Sigmoid colon (tissue), 7 donors: ENCODE measurements around the gene TDRD7. TPM values are rescaled to one million over a fixed set of nuclear protein-coding genes. Genes with fewer than 3 reads are reported as not detected.
A peak's percentile ranks its signal among the peaks of the same experiment; 100 is the strongest.

Source experiments
- DNase-seq: peaks from one replicate; pipeline ENCODE4 v3.0.0-alpha.2; 2019
- H3K27ac ChIP-seq, 4 donors: fragments of 200-600 bp; sonication (generic); one replicate each; pipeline ENCODE4 v1.5.1; 2016 to 2019; ENCODE audit warnings: mild to moderate bottlenecking in 1 of 4
- H3K27me3 ChIP-seq, 3 donors: fragments of 200-600 bp; sonication (generic); one replicate each; pipeline ENCODE4 v1.5.1; 2019; ENCODE audit warnings: mild to moderate bottlenecking in 1 of 3
- H3K36me3 ChIP-seq, 4 donors: fragments of 200-600 bp; sonication (generic); one replicate each; pipeline ENCODE4 v1.5.1; 2016 to 2019
- H3K4me1 ChIP-seq, 4 donors: fragments of 200-600 bp; sonication (generic); one replicate each; pipeline ENCODE4 v1.5.1; 2017 to 2019
- H3K4me3 ChIP-seq, 4 donors: fragments of 200-600 bp; sonication (generic); one replicate each; pipeline ENCODE4 v1.5.1; 2017 to 2019; ENCODE audit warnings: mild to moderate bottlenecking in 2 of 4, moderate library complexity in 1 of 4
- H3K9me3 ChIP-seq, 4 donors: fragments of 200-600 bp in 3 of 4; sonication (generic) in 3 of 4; one replicate each; pipeline versions ENCODE4 v1.5.1 to v1.6.1; 2013 to 2019
- EP300 ChIP-seq, 4 donors: sonication (generic); formaldehyde crosslinking; IDR thresholded peaks; one replicate each; pipeline ENCODE4 v1.6.1; 2017; ENCODE audit warnings: antibody characterized with exemption in 4 of 4
- POLR2A ChIP-seq, 2 donors: fragments of 450-650 bp; IDR thresholded peaks; one replicate each; pipeline ENCODE4 v1.6.1; 2016; ENCODE audit warnings: antibody characterized with exemption in 2 of 2, mild to moderate bottlenecking in 2 of 2, moderate library complexity in 2 of 2
- POLR2AphosphoS5 ChIP-seq, 4 donors: sonication (generic); formaldehyde crosslinking; IDR thresholded peaks; one replicate each; pipeline ENCODE4 v1.6.1; 2017; ENCODE audit warnings: antibody characterized with exemption in 4 of 4
- WGBS, 2 donors: extraction: QIAGEN DNeasy Blood & Tissue Kit; methylation state at CpG; one replicate each; pipeline ENCODE4 v1.1.7; 2013; 5-methylcytosine and 5-hydroxymethylcytosine counted together
- intact Hi-C: fragments of 100-400 bp; cut with DNase I; formaldehyde crosslinking; loops from one replicate; pipeline ENCODE4 v1.15.1; 2023
- polyA plus RNA-seq, 3 donors: library from polyadenylated mRNA; stranded (reverse); fragments of 200-250 nt; gene quantifications; one replicate each; pipeline ENCODE4 v1.2.3, GENCODE V29; 2013
- small RNA-seq, 3 donors: library from RNA; depleted of rRNA; stranded (forward); fragments of <200 nt; gene quantifications; one replicate each; pipeline ENCODE3, GENCODE V24; 2016
- total RNA-seq, 4 donors: library from RNA; depleted of rRNA; stranded (reverse); fragments of >200 nt; gene quantifications; one replicate each; pipeline ENCODE4 v1.1.0, GENCODE V29; 2016
- TF ChIP-seq, protein P1 (sequence below), 4 experiments: fragments of 450-650 bp in 3 of 4; fragments of 200-600 bp in 1 of 4; IDR thresholded peaks; one replicate each; pipeline ENCODE4 v1.5.1; 2016 to 2019; ENCODE audit warnings: antibody characterized with exemption in 4 of 4, mild to moderate bottlenecking in 3 of 4, moderate library complexity in 2 of 4
- donor health status: healthy with polysubstance abuse.
- donor health status: Bipolar disorder and iron deficiency.
- donor health status: healthy.

TDRD7 gene
- total and polyA plus RNA-seq, 7 donors, result 10.5 to 25.7 (median 17.5) TPM

DNA sequence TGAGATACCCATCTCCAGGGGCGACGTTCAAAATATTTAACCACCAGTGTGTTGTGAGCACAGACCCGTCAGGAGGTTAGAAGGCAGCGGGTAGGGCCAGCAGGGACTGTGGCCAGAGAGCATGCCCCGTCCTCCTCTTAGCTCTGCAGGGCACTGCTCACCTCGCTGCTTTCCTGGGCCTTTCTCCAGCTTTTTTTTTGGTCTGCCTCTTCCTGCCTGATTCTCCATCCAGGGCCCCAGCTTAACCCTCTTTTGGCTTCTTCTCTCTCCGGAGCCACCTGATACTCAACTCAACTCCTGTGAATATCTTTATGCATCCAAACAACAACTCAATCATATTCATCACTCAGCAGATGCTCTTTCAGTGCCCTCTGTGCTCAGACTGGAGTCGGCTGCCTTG is 133.6 kb downstream of the TDRD7 start:
- no peak for TF ChIP-seq EP300 (IDR thresholded peaks at IDR 0.05)
- no peak for TF ChIP-seq POLR2AphosphoS5 (IDR thresholded peaks at IDR 0.05)
- TF ChIP-seq POLR2A (IDR thresholded peaks at IDR 0.05), result no peak
- TF ChIP-seq, protein P1, sequence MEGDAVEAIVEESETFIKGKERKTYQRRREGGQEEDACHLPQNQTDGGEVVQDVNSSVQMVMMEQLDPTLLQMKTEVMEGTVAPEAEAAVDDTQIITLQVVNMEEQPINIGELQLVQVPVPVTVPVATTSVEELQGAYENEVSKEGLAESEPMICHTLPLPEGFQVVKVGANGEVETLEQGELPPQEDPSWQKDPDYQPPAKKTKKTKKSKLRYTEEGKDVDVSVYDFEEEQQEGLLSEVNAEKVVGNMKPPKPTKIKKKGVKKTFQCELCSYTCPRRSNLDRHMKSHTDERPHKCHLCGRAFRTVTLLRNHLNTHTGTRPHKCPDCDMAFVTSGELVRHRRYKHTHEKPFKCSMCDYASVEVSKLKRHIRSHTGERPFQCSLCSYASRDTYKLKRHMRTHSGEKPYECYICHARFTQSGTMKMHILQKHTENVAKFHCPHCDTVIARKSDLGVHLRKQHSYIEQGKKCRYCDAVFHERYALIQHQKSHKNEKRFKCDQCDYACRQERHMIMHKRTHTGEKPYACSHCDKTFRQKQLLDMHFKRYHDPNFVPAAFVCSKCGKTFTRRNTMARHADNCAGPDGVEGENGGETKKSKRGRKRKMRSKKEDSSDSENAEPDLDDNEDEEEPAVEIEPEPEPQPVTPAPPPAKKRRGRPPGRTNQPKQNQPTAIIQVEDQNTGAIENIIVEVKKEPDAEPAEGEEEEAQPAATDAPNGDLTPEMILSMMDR (IDR thresholded peaks at IDR 0.05), result no peak
- H3K36me3 ChIP-seq, result peaks cover 0 to 14% (median 0%) of the 10 kb centered on the region in 4 donors
- H3K4me3 ChIP-seq, result no peak overlapping the region
- WGBS, 2 donors, result 72 to 73% methylated on average over 8 of the region's 8 CpGs
- peaks cover 0 to 3% (median 0%) of the 10 kb centered on the region in 4 donors for H3K9me3 ChIP-seq
- H3K4me1 ChIP-seq, result peaks cover 0 to 12% (median 9%) of the 10 kb centered on the region in 4 donors
- no peak for DNase-seq
- H3K27me3 ChIP-seq, result no peaks in the 10 kb centered on the region
- H3K27ac ChIP-seq, result peak overlapping the region in 2 of 4 donors; percentile 4 to 71
- intact Hi-C loops, result no loop called here

Small RNAs within 50 kb of the gene (small RNA-seq; reads per million reads assigned to genes)
- gene MIR1302-8, result 0 reads per million in 3 donors

Other genes starting within 250 kb of the TDRD7 start
- gene CCDC180, start 104.4 kb upstream of the TDRD7 start, total RNA-seq, result 10 to 100 TPM in 1 of 4 donors, 1 to 10 TPM in 3; 4.8 to 11.9 (median 6.9) TPM
- gene CCDC180, start 104.4 kb upstream of the TDRD7 start, polyA plus RNA-seq, result 1 to 10 TPM in 2 of 3 donors, not detected in 1; 1.4 to 3.5 TPM
- 10 to 100 TPM; 28.5 to 56.8 (median 38.5) TPM for gene TMOD1, start 89.6 kb downstream of the TDRD7 start, total RNA-seq
- gene TMOD1, start 89.6 kb downstream of the TDRD7 start, polyA plus RNA-seq, result 1 to 10 TPM; 1.6 to 5.8 (median 4.2) TPM
- gene TSTD2, start 221.3 kb downstream of the TDRD7 start, total RNA-seq, result 10 to 100 TPM; 15.5 to 31.2 (median 24.9) TPM
- gene TSTD2, start 221.3 kb downstream of the TDRD7 start, polyA plus RNA-seq, result 10 to 100 TPM in 1 of 3 donors, 1 to 10 TPM in 2; 8.4 to 12.5 (median 10.0) TPM
- gene NCBP1, start 221.7 kb downstream of the TDRD7 start, total RNA-seq, result 10 to 100 TPM; 13.9 to 20.2 (median 18.7) TPM
- 10 to 100 TPM in 2 of 3 donors, 1 to 10 TPM in 1; 7.8 to 15.9 (median 12.5) TPM for gene NCBP1, start 221.7 kb downstream of the TDRD7 start, polyA plus RNA-seq